Coronary artery (tissue), 2 donors: ENCODE data around the gene KLF5.

Experiments used
- DNase-seq: peaks from one replicate; pipeline ENCODE4 v3.0.0-alpha.2; 2017; ENCODE audit warnings: low spot score
- H3K27ac ChIP-seq, 2 donors: fragments of 200-600 bp; sonication (generic); one replicate each; pipeline ENCODE4 v1.5.1; 2016 to 2019
- H3K4me3 ChIP-seq: fragments of 200-600 bp; sonication (generic); 2 replicates; pipeline ENCODE4 v1.5.1; 2016; ENCODE audit warnings: mild to moderate bottlenecking, moderate library complexity
- TF ChIP-seq, protein P1 (sequence below): fragments of 200-600 bp; sonication (generic); IDR thresholded peaks from one replicate; pipeline ENCODE4 v1.5.1; 2019; ENCODE audit warnings: antibody characterized with exemption

KLF5 gene

DNA sequence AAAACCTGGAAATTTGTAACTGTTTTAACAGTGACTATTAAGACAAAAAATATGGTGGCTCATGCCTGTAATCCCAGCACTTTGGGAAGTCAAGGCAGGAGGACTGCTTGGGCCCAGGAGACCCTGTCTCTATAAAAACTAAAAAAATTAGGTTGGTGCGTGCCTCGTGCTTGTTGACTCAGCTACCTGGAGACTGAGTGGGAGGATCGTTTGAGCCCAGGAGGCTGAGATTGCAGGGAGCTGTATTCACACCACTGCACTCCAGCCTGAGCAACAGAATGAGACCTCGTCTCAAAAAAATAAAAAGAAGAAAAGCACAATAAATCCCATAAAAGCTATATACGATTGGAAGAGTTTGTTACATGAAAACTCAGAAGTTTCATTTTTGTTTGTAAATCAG lies 23.7 kb downstream of the KLF5 start:
- DNase-seq: no peak
- no peak overlapping the region for H3K4me3 ChIP-seq
- TF ChIP-seq, protein P1, sequence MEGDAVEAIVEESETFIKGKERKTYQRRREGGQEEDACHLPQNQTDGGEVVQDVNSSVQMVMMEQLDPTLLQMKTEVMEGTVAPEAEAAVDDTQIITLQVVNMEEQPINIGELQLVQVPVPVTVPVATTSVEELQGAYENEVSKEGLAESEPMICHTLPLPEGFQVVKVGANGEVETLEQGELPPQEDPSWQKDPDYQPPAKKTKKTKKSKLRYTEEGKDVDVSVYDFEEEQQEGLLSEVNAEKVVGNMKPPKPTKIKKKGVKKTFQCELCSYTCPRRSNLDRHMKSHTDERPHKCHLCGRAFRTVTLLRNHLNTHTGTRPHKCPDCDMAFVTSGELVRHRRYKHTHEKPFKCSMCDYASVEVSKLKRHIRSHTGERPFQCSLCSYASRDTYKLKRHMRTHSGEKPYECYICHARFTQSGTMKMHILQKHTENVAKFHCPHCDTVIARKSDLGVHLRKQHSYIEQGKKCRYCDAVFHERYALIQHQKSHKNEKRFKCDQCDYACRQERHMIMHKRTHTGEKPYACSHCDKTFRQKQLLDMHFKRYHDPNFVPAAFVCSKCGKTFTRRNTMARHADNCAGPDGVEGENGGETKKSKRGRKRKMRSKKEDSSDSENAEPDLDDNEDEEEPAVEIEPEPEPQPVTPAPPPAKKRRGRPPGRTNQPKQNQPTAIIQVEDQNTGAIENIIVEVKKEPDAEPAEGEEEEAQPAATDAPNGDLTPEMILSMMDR: no peak
- H3K27ac ChIP-seq: no peak overlapping the region

DNA sequence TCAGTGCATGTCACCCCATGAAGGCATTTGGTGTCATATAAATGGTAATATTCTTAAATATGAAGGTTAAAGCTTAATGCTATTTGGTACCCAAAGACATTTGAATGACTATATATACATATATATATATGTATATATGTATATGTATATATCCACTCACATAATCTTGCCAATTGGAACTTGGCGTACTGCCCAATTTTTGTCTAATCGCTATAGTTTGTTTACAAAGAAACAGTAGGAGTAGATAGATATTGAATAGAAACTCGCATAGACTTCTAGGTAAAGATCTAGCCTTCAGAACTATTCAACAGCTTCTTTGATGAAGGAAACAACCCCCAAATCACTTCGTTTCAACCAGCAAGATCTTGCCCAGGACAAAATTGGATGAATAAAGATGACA lies 24.1 kb downstream of the KLF5 start:
- Histone ChIP-seq H3K27ac (no peak overlapping the region), H3K4me3 (no peak overlapping the region)
- DNase-seq: no peak
- TF ChIP-seq, protein P1: no peak

DNA sequence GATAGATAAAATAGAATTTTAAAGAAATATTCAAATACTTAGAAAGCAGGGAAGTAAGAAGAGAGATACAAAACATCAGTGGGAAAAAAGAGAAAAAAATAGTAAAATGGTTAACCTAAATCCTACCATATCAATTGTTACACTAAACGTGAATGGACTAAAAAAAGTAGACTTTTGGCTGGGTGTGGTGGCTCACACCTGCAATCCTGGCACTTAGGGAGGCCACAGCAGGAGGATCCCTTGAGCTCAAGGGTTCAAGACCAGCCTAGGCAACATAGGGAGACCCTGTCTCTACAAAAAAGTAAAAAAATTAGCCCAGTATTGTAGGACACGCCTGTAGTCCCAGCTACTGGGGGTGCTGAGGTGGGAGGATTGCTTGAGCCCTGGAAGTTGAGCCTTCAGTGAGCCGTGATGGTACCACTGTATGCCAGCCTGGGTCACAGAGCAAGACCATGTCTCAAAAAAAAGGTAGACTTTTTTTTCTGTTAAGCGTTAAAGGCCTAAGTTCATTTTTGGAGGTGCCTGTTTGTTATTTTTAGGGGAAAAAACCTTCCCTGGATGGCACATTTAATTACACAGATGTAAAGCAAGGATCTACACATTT lies 29.6 kb downstream of the KLF5 start:
- TF ChIP-seq, protein P1: no peak
- Histone ChIP-seq H3K4me3 (no peak overlapping the region), H3K27ac (no peak overlapping the region)
- DNase-seq: no peak

DNA sequence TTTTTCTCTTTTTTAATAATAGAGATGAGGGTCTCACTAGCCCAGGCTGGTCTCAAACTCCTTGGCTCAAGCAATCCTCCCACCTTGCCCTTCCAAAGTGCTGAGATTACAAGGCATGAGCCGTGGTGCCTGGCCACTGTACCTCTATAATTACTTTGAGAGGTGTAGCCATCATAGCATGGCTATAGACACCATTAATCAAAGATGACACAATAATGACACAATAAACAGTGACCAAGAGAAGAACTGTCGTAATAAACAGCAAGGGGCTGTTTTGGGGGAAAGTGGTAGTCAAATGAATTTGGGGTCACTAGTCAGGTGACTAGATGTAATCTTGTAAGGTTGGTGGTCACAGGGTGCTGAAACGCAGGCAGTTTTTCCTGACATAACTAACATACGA lies 30.4 kb downstream of the KLF5 start:
- no peak for DNase-seq
- TF ChIP-seq, protein P1: no peak
- no peak overlapping the region for H3K27ac ChIP-seq
- H3K4me3 ChIP-seq: no peak overlapping the region

DNA sequence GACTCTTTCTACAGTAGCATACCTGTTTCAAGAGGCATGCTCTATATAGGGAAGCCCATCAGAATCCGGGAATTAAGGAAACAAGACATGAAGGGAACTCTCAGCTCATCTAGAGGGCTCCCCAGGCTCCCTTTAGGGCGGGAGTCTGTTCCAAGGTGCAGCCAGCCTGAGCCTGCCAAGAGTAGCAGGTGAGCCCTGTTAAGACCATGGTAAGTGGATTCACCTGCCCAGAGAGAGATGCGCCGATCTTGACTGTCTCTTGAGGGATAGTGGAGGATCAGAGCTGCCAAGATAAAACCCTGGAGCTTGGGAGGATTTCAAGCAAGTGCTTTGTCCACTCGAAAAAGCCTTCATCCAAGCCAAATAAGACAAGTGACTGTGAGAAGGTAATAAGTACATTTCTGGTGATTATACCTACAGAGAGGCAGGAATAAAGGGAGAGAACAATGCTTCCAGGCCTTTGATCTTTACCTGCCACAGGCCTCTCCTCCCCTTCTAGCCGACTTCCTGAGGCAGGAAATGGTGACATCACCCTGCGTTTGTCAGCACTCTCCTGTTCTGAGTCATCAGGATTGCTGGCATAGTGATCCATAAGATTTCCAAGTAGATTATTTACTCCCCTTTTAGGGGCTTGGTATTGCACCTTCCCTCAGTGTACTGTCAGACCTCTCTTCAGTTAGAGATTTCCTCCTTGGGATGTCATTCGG lies 31.5 kb downstream of the KLF5 start:
- Histone ChIP-seq H3K4me3 (no peak overlapping the region), H3K27ac (no peak overlapping the region)
- no peak for DNase-seq
- TF ChIP-seq, protein P1: no peak

DNA sequence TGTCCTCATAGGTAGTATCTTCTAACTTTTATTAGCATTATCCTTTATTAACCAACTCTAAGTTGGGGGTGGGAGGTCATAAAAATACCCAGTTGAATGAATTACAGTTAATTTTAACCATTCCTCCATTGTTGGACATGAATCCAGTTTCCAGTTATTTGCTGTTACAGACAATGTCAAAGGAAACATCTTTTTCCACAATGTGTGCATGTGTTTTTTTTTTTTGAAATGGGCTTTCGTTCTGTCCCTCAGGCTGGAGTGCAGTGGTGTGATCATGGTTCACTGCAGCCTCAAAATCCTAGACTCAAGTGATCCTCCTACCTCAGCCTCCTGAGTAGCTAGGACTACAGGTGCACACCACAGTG lies 32.0 kb downstream of the KLF5 start:
- Histone ChIP-seq H3K4me3 (no peak overlapping the region), H3K27ac (no peak overlapping the region)
- DNase-seq: no peak
- TF ChIP-seq, protein P1: no peak

DNA sequence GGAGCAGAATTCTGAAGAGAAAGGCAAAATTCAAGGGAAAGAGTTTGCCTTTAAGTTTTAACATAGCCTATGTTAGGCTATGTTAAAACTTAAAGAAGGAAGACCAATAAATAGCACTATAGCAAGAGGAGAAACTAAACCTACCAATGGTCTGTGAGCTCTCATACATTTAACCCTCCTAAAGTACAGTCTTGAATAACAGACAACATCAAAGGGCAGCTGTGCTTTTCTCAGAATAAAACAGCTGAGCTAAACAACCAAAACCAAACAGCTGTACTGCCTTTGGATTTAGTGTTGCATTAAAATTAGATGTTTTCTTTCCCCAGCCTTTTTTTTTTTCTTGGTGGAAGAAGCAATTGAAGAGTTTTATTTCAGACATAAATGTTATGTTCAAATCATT lies 34.0 kb downstream of the KLF5 start:
- Histone ChIP-seq H3K27ac (no peak overlapping the region), H3K4me3 (no peak overlapping the region)
- DNase-seq: no peak
- TF ChIP-seq, protein P1: no peak
